K562 (cell line): ENCODE measurements around the gene ACOT7. TPM values are rescaled to one million over a fixed set of nuclear protein-coding genes. Genes with fewer than 3 reads are reported as not detected.

Experiments used
- AFF1 ChIP-seq, 2 experiments: fragments of 450-650 bp; IDR thresholded peaks; 2 replicates each; pipeline ENCODE4 v1.6.1; 2018; ENCODE audit warnings: mild to moderate bottlenecking in 2 of 2, low read depth in 1 of 2; ENCODE audit not compliant: partially characterized antibody in 2 of 2
- CEBPG ChIP-seq, 3 experiments: fragments of 200-800 bp in 1 of 3; sonication (Bioruptor generic) in 1 of 3; sonication (generic) in 1 of 3; formaldehyde crosslinking in 1 of 3; IDR thresholded peaks in 2 of 3; conservative IDR thresholded peaks in 1 of 3; 2 replicates each; pipeline versions ENCODE4 v1.6.1 to v1.8.0; 2016 to 2022; ENCODE audit warnings: missing compliant biosample characterization in 2 of 3, missing genetic modification characterization in 2 of 3, mild to moderate bottlenecking in 1 of 3, missing genetic modification reagents in 1 of 3
- EGR1 ChIP-seq: fragments of 450-650 bp; conservative IDR thresholded peaks from 2 replicates; pipeline ENCODE4 v1.6.1; 2017; ENCODE audit warnings: mild to moderate bottlenecking
- EP400 ChIP-seq: fragments of 450-650 bp; IDR thresholded peaks from 2 replicates; pipeline ENCODE4 v1.6.1; 2017; ENCODE audit warnings: antibody characterized with exemption, mild to moderate bottlenecking, moderate library complexity
- FOXP4 ChIP-seq: sonication (generic); formaldehyde crosslinking; IDR thresholded peaks from 2 replicates; pipeline ENCODE4 v1.8.0; 2022; ENCODE audit warnings: mild to moderate bottlenecking, missing genetic modification reagents, borderline replicate concordance
- HCFC1 ChIP-seq: IDR thresholded peaks from 2 replicates; pipeline ENCODE4 v1.6.1; 2012; ENCODE audit warnings: low read depth, low read length, improper control_type of control experiment
- MTA2 ChIP-seq: fragments of 450-650 bp; IDR thresholded peaks from 2 replicates; pipeline ENCODE4 v1.6.1; 2016; ENCODE audit warnings: low read depth
- SP2 ChIP-seq: IDR thresholded peaks from 2 replicates; pipeline ENCODE4 v1.6.1; 2011; ENCODE audit warnings: mild to moderate bottlenecking, low read depth, low read length, moderate library complexity; ENCODE audit not compliant: poor library complexity, severe bottlenecking; ENCODE audit errors: extremely low read depth
- TCF7 ChIP-seq: sonication (generic); IDR thresholded peaks from 2 replicates; pipeline ENCODE4 v1.6.1; 2016; ENCODE audit warnings: antibody characterized with exemption, borderline replicate concordance
- ZBTB26 ChIP-seq: fragments of 450-650 bp; formaldehyde crosslinking; IDR thresholded peaks from 2 replicates; pipeline ENCODE4 v1.4.0; 2022; ENCODE audit warnings: missing genetic modification characterization
- ZFX ChIP-seq: sonication (generic); formaldehyde crosslinking; IDR thresholded peaks from 2 replicates; pipeline ENCODE4 v1.8.0; 2022; ENCODE audit warnings: mild to moderate bottlenecking, missing genetic modification reagents, moderate library complexity
- ZNF282 ChIP-seq: sonication (generic); formaldehyde crosslinking; IDR thresholded peaks from 2 replicates; pipeline ENCODE4 v1.8.1; 2023; ENCODE audit warnings: missing genetic modification reagents
- ZNF384 ChIP-seq: IDR thresholded peaks from 2 replicates; pipeline ENCODE4 v1.6.1; 2012; ENCODE audit warnings: low read depth, low read length, improper control_type of control experiment
- ZNF583 ChIP-seq: fragments of 250-450 bp; sonication (Bioruptor Pico); IDR thresholded peaks from 2 replicates; pipeline ENCODE4 v1.4.0; 2020
- ZZZ3 ChIP-seq: fragments of 450-650 bp; IDR thresholded peaks from 2 replicates; pipeline ENCODE4 v1.6.1; 2016; ENCODE audit warnings: antibody characterized with exemption, mild to moderate bottlenecking, moderate library complexity
- polyA plus RNA-seq, 8 experiments: library from polyadenylated mRNA; depleted of rRNA in 4 of 8; stranded (reverse) in 5 of 8; unstranded in 3 of 8; fragments of >200 nt; fragmentation: Nextera tagmentation in 2 of 8; fragmentation: Illumina TruSeq in 1 of 8; extraction: Ambion mirVana in 2 of 8; extraction: Trizol in 1 of 8; gene quantifications; 2 replicates each; pipeline versions ENCODE4 v1.2.1 to v1.2.3, GENCODE V29; 2011 to 2014; ENCODE audit warnings: inconsistent platforms in 1 of 8, missing spikeins in 1 of 8
- total RNA-seq, 7 experiments: library from RNA; depleted of rRNA in 6 of 7; stranded (reverse); fragments of >200 nt in 6 of 7; fragmentation: Illumina TruSeq in 2 of 7; extraction: Trizol in 2 of 7; gene quantifications; 2 replicates each; pipeline versions ENCODE4 v1.2.1 to v1.2.3, GENCODE V29; 2011 to 2021; ENCODE audit warnings: low replicate concordance in 1 of 7

ACOT7 gene
- total and polyA plus RNA-seq, 9 of the 15 experiments (the other 6 are each of a cell fraction or from before 2014, with no cell fraction given) = 7.0 to 92.6 (median 37.2) TPM

- TF ChIP-seq ZZZ3 = no peak
- TF ChIP-seq HCFC1 = no peak
- peak in 1 of 2 experiments; percentile 2 for TF ChIP-seq AFF1 (IDR thresholded peaks at IDR 0.05; ENCODE audit: low read depth in 1 of 2, partially characterized antibody in 2 of 2)
- no peak for TF ChIP-seq SP2
- peak; percentile 49 for TF ChIP-seq EGR1
- TF ChIP-seq ZFX = no peak
- TF ChIP-seq MTA2 = no peak
- TF ChIP-seq ZBTB26 (CRISPR knock-in tag) = no peak
- no peak for TF ChIP-seq CEBPG (CRISPR knock-in tag; IDR thresholded peaks at IDR 0.05)
- no peak for TF ChIP-seq CEBPG (tag; conservative IDR thresholded peaks at IDR 0.05 in 1 of 2, IDR thresholded peaks at IDR 0.05 in 1 of 2)
- TF ChIP-seq ZNF583 = no peak
- TF ChIP-seq FOXP4 (CRISPR knock-in tag) = no peak
- peak; percentile 41; the same call in 1 of the 2 replicates for TF ChIP-seq EP400
- no peak for TF ChIP-seq TCF7
- no peak for TF ChIP-seq ZNF282 (CRISPR knock-in tag)
- no peak for TF ChIP-seq ZNF384
Measured at GRCh38 chr1:6235296-6235677, 158.3 kb downstream of the ACOT7 start (continued).
